HG02981 (cell line): ENCODE data around the gene WASHC2A.
"Not testable (repeated sequence)": the region's sequence is repeated elsewhere in the genome, so short reads cannot be mapped to it uniquely, and the experiment has no call there.

ENCODE experiments used
- ATAC-seq: cut with Tn5 transposase; IDR thresholded peaks from one replicate; pipeline ENCODE4 v1.9.1; 2021; ENCODE audit warnings: mild to moderate bottlenecking, moderate library complexity; ENCODE audit not compliant: unreplicated experiment

Gene WASHC2A, protein sequence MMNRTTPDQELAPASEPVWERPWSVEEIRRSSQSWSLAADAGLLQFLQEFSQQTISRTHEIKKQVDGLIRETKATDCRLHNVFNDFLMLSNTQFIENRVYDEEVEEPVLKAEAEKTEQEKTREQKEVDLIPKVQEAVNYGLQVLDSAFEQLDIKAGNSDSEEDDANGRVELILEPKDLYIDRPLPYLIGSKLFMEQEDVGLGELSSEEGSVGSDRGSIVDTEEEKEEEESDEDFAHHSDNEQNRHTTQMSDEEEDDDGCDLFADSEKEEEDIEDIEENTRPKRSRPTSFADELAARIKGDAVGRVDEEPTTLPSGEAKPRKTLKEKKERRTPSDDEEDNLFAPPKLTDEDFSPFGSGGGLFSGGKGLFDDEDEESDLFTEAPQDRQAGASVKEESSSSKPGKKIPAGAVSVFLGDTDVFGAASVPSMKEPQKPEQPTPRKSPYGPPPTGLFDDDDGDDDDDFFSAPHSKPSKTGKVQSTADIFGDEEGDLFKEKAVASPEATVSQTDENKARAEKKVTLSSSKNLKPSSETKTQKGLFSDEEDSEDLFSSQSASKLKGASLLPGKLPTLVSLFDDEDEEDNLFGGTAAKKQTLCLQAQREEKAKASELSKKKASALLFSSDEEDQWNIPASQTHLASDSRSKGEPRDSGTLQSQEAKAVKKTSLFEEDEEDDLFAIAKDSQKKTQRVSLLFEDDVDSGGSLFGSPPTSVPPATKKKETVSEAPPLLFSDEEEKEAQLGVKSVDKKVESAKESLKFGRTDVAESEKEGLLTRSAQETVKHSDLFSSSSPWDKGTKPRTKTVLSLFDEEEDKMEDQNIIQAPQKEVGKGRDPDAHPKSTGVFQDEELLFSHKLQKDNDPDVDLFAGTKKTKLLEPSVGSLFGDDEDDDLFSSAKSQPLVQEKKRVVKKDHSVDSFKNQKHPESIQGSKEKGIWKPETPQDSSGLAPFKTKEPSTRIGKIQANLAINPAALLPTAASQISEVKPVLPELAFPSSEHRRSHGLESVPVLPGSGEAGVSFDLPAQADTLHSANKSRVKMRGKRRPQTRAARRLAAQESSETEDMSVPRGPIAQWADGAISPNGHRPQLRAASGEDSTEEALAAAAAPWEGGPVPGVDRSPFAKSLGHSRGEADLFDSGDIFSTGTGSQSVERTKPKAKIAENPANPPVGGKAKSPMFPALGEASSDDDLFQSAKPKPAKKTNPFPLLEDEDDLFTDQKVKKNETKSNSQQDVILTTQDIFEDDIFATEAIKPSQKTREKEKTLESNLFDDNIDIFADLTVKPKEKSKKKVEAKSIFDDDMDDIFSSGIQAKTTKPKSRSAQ (N-terminal part only)

DNA sequence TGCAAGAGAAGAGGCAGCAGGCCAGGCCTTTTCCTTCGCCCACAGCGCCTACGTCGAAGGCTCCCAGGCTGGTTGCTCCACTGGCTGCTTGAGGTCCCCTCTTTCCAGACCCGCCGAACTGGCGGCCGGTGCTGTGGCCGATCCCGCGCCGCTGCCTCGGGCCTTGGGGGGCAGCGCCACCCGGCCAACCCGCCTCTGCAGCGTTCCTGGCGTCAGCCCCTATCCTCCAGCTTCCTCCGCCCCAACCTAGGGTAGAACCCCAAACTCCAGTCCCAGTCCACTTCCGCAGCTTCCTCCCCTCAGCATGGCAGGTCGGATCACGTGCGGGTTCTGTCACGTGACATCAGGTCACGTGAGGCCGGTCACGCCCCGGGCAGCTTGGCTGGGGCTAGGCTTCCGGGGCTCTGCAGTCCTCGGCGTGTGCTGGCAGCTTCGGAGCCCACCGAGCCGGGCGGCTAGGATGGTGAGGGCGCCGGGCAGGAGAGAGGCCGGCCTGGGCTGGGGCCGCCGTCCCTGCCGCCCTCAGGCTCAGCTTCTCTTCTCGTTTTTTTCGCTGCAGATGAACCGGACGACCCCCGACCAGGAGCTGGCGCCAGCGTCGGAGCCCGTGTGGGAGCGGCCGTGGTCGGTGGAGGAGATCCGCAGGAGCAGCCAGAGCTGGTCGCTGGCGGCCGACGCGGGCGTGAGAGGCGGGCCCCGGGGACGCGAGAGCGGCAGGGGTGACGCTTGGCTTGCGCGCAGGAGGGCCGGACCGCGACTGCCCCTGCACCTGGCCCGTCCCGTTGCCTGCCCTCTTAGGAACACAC lies at the start of gene WASHC2A:
TSS of gene WASHC2A (plus strand) at position 409 of the 806 bp plus-strand sequence. CDS start at position 461, 52 bp downstream.
- peak; percentile 93 for ATAC-seq

- not testable (repeated sequence) for ATAC-seq
These were observed 48.5 kb upstream of the WASHC2A start for GRCh38 chr10:50019279-50019678.

DNA sequence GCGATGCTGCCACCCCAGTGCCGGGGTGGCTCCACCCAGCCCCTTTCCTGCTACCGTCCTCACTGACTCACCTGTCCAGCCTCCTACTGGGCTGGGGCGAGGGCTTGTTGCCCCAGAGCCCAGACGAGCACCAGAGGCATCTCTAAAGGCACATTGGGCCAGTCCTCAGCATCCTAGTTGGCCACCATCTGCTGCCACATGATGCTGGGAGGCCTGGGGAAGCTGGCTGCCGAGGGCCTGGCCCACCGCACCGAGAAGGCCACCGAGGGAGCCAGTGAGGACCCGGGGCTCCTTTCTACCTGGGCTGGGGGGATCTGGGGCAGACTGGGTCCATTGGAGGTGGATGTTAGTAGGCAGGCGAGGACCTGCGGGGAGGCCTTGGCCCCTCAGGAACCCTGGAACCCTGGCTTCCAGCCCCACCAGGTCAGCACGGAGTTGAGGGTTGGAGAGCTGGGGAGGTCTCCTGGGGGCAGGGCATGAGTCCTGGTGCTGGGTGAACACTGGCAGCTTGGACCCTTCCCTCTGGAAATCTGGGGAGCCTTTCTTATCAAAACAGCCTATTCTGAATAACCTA lies 47.2 kb upstream of the WASHC2A start:
- not testable (repeated sequence) for ATAC-seq

DNA sequence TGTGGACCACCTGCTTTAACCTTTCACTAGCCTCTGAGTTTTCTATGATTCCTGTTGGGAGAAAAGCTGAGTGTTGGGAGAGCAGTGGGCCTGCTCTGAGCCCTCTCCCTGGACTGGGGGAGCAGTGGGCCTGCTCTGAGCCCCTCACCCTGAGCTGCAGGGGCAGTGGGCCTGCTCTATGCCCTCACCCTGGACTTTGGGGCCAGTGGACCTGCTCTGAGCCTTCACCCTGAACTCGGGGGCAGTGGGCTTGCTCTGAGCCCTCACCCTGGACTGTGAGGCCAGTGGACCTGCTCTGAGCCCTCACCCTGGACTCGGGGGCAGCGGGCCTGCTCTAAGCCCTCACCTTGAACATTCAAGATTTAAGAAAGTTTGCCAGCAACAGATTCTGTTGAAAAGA lies 46.1 kb upstream of the WASHC2A start:
- ATAC-seq = no peak

- ATAC-seq = not testable (repeated sequence)
These were observed 42.9 kb upstream of the WASHC2A start for GRCh38 chr10:50024716-50025383.

GRCh38 chr10:50025627-50026026 lies 42.1 kb upstream of the WASHC2A start:
- ATAC-seq = no peak

DNA sequence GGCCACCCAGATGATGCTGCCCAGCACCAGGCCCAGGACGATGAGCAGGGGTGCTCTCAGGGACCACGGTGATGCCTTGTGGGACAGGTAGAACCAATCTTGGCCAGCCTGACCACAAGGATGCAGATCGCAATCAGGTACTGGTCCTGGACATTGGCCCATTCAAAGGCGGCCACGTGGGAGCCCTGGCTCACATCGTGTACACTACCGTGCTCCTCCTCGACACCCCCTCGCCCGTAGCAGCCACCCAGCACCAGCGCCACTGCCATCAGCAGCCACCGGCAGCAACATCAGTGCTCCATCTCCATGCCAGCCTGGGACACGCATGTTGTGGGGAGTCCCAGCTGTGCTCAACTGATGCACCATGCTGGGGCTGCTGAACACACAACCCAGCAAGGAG lies 40.6 kb upstream of the WASHC2A start:
- no peak for ATAC-seq

DNA sequence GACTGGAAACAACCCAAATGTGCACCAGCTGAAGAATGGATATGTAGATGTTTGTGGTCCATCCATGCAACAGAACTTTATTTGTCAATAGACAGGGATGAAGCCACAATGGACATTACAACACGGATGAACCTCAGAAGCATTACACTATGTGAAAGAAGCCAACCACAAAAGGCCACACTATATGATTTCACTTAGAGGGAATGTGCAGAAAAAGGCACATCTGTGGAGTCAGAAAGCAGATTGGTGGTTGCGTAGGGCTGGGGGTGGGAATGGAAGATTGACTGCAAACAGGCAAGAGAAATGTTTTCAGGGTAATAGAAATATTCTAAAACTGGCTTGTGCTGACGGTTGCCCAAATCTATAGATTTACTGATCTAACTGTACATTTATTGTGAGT lies 34.3 kb upstream of the WASHC2A start:
- no peak for ATAC-seq

DNA sequence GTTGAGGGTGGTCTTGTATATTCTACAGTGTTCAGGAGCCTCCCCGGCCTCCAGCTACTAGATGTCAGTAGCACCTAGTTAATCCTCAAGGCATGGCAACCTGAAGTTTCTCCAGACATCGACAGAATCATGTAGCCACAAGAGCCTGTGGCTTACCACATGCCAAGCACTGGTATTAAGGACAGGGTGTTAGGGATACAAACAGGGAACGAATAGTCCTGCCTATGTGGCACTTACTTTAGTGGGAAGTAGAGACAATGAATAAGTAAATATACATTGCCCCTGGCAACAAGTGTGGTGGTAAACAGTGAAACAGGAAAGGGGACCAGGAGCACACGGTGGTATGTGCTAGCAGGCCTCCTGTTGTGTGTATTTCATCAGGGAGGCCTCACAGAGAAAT lies 32.4 kb upstream of the WASHC2A start:
- not testable (repeated sequence) for ATAC-seq

DNA sequence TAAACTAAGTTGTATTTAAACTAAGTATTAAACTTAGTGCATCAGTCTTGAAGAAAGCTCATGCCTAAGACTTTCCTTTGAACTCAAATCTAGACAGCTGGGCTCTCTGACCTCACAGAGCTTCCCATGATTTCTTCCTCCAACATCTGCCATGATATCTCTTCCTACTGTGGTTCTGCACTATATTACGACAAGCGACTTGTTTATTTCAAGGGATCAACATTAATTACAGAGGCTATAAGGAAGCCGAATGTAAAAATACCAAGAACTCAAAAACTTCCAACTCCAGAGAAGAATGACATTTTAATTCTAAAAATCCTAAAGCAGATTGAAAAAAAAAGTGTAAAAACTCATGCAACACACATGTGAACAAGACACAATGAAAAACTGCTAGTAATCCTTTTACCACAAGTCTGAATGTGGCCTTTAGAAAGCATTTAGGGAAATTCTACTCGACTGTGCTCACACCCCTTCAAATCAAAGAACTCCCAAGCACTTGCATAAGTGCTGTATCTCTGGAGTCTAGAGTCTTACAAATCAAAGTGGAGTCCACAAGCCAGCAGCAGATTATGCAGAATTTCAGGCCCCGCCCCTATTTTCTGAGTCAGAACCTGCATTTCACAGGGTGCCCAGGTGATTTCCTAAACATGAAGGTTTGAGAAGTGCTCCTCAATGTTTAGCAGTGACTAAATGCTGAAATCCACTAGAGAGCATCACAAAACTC lies 22.7 kb upstream of the WASHC2A start:
- no peak for ATAC-seq

GRCh38 chr10:50046457-50046856 lies 21.3 kb upstream of the WASHC2A start:
- not testable (repeated sequence) for ATAC-seq

DNA sequence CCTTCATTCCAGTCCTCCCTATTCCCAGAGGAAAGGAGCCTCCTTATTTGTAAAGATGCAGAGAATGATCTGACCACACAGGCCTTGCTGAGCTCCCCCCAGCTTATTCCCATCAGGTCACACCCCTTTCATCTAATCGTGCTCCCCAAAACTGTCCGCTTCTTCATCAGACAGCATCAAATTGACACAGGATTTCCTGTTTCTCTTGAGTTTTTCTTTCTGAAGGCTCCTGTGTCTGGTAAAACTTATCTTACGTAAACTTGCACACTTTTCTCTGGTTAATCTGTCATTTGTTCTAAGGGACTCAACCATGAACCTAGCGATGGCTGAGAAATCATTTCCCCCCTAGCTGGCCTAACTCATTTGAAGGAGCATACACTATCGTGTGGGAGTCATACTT lies 20.2 kb upstream of the WASHC2A start:
- not testable (repeated sequence) for ATAC-seq

DNA sequence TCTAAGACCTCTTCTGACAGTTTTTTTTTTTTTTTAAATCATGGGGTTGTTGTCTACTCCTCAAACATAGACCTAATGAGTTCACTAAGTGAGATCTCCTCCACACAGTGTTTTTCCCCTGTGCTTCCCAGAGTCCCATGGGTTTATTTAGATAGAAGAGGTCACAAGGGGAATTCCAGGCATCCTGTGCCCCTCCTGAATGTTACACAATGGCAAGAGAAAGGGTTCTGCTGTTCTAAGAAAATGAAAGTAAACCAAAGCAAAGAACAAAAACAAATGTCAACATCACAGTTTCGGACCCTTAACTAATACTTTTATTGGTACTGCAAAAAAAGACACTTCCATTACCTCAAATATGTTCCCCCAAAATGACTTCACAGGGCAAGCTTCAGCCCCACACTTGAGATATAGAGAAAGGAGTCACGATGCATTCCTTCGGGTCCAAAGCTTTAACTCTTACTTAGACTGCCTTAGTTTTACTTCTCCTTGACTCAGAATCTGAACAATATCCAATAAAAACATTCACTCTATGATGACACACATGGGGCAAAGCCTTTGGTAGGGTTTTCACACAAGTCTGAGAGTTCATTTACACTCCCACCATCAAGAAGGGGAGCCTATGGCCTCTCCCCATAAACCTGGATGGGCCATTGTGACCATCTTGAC lies 15.6 kb upstream of the WASHC2A start:
- peak; percentile 56 for ATAC-seq

GRCh38 chr10:50052778-50053376 lies 14.9 kb upstream of the WASHC2A start:
- ATAC-seq = not testable (repeated sequence)

DNA sequence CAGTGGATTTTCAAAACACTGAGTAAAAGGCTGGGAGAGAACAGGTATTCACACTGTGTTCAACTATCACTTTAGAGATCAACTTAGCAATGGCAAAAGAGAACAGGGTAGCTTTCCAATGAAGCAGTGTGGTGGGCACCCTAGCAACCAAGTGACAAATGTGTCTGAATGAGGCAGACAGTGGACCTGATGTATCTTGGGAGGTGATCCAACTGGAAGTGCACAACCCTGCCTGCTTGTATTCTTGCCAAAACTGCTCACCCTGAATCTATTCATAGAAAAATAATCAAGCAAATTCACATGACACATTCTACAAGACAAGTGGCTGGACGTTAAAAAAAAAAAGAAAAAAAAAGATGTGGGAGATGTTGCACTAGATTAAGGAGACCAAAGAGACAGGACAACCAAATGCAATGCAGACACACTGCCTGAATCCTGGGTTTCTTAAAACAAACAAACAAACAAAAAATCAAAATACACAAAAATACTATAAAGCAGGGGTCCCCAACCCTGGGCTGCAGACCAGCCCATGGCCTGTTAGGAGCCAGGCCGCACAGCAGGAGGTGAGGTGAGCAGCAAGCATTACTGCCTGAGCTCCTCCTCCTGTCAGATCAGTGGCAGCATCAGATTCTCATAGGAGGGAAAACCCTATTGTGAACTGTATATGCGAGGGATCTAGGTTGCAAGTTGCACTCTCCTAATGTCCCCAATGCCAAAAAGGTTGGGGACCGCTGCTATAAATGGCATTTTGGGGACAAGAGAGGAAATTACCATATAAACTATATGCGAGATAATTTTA lies 12.1 kb upstream of the WASHC2A start:
- not testable (repeated sequence) for ATAC-seq

GRCh38 chr10:50056654-50057053 lies 11.1 kb upstream of the WASHC2A start:
- not testable (repeated sequence) for ATAC-seq

GRCh38 chr10:50058727-50059126 lies 9.0 kb upstream of the WASHC2A start:
- not testable (repeated sequence) for ATAC-seq
